ENCODE data around the gene ADGRL3. TPM values are rescaled to one million over a fixed set of nuclear protein-coding genes. Genes with fewer than 3 reads are reported as not detected.
A peak's percentile ranks its signal among the peaks of the same experiment; 100 is the strongest.

The ADGRL3 gene
- total RNA-seq, 1 donor from 2014 or later, result 0.12 TPM

- DNase-seq (ENCODE audit: low read depth), result no peak
- TF ChIP-seq CTCF (conservative IDR thresholded peaks at IDR 0.05; ENCODE audit: low read depth, low read length), result no peak
- H3K4me3 ChIP-seq (ENCODE audit: low read depth, low read length), result no peak overlapping the region
These were observed 380.7 kb downstream of the ADGRL3 start for GRCh38 chr4:61580721-61581377.

DNA sequence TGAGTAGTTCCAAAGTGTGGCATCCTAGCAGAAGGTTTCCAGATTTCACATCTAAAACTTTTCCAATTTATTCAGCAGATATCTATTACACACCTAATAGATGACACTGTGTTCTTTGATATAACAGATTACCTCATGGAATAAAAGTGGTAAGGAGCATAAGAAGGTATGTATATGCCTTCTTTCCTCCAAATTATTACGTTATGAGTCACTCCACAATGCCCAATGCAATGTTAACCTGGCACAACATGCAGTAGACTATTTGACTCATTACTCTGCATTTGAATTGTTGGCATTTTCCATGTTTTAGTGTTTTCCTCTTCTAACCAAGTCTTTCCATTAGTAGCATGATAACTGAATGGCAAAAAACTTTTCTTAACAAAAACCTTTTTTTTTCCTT, 383.6 kb downstream of the ADGRL3 start:
- DNase-seq (ENCODE audit: low read depth), result no peak
- no peak overlapping the region for H3K4me3 ChIP-seq (ENCODE audit: low read depth, low read length)
- TF ChIP-seq CTCF (conservative IDR thresholded peaks at IDR 0.05; ENCODE audit: low read depth, low read length), result no peak

DNA sequence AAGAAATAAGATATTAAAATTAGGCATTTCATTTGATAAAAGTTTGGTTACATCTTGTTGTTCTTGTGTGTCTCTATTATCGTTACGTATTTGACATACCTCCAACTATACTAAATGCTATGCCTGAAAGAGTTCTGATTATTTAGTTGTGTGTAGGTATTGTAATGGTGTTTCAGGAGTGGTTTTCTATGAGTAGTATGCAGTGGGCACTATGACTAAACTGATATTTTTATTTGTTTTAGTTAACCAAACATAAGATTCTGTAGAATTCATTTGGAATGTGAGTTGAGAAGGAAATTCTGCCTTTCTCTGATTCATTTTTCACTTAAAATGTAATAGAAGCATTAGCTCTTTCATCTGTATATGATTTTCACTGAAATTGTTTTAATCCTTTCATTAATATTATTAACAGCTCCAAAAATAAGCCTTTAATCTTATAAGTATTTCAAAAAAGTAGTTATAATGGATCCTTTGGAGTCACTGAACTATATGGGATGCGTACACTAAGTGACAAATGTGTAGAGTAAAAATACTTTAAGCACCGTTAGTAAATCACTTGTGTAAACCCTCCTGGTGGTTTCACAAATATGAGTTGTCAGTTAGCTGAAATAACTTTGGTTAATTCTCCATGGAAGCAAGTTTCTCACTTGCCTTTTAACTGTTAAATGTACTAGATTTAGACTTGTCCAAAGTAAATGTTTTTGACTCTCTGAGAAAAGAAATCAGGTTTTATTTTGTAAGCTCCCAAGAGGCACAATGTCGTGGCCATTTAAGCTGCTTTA, 388.7 kb downstream of the ADGRL3 start:
- no peak for TF ChIP-seq CTCF (conservative IDR thresholded peaks at IDR 0.05; ENCODE audit: low read depth, low read length)
- no peak for DNase-seq (ENCODE audit: low read depth)
- no peak overlapping the region for H3K4me3 ChIP-seq (ENCODE audit: low read depth, low read length)

DNA sequence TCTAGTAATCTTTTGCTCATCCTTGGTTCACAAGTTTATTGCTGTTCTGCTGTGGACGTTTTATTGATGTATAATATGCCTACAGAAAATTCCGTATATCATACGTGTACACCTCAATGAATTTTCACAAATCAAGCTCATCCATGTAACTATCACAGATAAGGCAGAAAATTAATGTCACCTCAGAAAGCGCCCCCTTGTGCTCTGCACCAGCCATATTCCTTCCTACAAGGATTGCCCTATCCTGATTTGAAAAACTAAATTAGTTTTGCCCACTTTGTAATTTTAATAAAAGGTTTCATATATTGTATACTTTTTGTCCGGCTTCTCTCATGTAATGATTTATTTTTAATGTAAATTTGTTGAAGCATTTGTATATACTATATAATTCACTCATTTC, 390.8 kb downstream of the ADGRL3 start:
- DNase-seq (ENCODE audit: low read depth), result no peak

DNA sequence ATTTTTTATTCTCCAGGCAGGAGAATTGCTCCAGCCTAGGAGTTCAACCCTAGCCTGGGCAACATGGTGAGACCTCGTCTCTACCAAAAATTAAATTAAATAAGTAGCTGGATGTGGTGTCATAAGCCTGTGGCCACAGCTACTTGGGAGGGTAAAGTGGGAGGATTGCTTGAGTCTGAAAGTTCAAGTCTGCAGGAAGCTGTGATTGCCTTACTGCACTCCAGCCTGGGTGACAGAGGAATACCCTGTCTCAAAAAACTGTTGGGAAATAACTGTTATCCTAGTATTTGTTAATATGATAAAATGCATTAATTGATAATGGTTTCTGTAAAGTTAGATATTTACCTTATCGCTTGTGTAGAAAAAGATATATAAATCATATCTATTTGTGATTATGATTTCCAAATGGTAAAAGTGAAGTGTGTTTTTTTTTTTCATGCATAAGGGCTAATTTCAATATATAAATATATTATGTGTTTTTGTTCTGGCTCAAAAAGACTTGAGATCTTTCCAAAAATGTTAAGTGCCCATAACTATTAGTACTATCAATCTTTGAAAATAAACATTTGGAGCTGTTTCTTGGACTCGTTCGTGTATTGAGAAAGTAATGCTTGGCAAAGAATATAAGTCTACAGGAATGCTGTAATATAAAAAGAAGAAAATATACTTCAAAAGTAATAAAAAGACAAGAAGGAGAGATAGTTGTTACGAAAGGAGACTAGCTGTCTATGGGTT, 396.6 kb downstream of the ADGRL3 start:
- no peak for DNase-seq (ENCODE audit: low read depth)
- no peak for TF ChIP-seq CTCF (conservative IDR thresholded peaks at IDR 0.05; ENCODE audit: low read depth, low read length)
- no peak overlapping the region for H3K4me3 ChIP-seq (ENCODE audit: low read depth, low read length)

More for the DNA sequence above, 390.8 kb downstream of the ADGRL3 start:
- peak; percentile 41 for TF ChIP-seq CTCF (conservative IDR thresholded peaks at IDR 0.05; ENCODE audit: low read depth, low read length)
- H3K4me3 ChIP-seq (ENCODE audit: low read depth, low read length), result no peak overlapping the region

DNA sequence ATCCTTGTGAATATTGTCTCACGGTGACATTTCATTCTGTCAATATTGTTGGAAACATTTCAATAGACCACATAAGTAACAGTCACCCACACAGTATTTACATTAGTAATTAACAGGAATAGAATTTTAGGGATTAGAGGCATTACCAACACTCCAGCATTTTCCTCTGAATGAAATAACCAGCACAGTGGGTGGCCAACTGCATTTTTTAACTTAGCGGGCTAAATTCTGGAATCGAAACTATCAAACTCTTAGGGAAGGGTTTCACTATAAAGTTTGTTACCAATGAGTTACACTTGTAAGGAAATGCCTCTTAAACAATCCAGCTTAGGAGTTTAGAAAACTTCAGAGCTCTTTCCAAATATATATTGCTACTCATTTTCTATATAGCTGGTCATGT, 403.0 kb downstream of the ADGRL3 start:
- H3K4me3 ChIP-seq (ENCODE audit: low read depth, low read length), result no peak overlapping the region
- no peak for DNase-seq (ENCODE audit: low read depth)
- no peak for TF ChIP-seq CTCF (conservative IDR thresholded peaks at IDR 0.05; ENCODE audit: low read depth, low read length)

All from epithelial cell of proximal tubule (primary cell).